GM12873 (cell line): ENCODE measurements around the gene PPP1R37.

ENCODE experiments used
- TF ChIP-seq, protein P1 (sequence below): IDR thresholded peaks from 2 replicates; pipeline ENCODE4 v1.5.1; 2012; ENCODE audit warnings: low read depth, mild to moderate bottlenecking, moderate library complexity, low read length, control low read depth; ENCODE audit not compliant: insufficient read depth; ENCODE audit errors: missing control alignments

The PPP1R37 gene

GRCh38 chr19:45091031-45091923, 1.7 kb upstream of the PPP1R37 start:
- TF ChIP-seq, protein P1, sequence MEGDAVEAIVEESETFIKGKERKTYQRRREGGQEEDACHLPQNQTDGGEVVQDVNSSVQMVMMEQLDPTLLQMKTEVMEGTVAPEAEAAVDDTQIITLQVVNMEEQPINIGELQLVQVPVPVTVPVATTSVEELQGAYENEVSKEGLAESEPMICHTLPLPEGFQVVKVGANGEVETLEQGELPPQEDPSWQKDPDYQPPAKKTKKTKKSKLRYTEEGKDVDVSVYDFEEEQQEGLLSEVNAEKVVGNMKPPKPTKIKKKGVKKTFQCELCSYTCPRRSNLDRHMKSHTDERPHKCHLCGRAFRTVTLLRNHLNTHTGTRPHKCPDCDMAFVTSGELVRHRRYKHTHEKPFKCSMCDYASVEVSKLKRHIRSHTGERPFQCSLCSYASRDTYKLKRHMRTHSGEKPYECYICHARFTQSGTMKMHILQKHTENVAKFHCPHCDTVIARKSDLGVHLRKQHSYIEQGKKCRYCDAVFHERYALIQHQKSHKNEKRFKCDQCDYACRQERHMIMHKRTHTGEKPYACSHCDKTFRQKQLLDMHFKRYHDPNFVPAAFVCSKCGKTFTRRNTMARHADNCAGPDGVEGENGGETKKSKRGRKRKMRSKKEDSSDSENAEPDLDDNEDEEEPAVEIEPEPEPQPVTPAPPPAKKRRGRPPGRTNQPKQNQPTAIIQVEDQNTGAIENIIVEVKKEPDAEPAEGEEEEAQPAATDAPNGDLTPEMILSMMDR: no peak

DNA sequence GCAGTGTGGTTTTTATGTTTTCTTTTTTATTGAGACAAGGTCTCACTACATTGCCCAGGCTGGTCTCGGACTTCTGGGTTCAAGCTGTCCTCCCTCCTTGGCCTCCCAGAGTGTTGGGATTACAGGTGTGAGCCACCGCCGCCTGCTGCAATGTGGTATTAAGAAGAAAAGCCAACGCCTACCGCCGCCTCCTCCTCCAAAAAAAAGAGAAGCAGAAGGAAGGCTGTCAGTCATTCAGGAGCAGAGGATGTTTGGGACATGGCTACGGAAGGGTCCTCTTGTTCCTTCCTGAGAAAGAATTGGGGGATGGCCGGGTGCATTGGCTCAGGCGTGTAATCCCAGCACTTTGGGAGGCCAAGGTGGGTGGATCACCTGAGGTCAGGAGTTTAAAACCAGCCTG, 1.2 kb downstream of the PPP1R37 start:
- TF ChIP-seq, protein P1: no peak

DNA sequence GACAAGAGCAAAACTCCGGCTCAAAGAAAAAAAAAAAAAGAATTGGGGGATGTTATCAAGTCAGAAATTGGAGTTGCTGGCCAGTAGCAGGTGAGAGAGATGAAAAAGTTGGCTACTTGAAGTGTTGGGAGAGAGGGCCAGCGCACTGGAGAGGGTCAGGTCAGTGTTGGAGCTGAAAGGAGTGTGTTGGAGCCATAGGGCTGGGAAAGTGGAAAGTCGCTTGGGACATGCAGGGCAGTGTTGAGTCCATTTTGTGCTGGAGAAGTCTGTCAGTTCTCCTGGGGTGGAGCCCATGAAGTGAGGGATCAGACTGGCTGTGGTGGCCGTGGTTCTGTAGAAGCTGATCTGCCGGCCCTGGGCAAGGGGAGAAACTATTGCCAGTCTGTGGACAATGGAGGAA, 1.7 kb downstream of the PPP1R37 start:
- TF ChIP-seq, protein P1: no peak

DNA sequence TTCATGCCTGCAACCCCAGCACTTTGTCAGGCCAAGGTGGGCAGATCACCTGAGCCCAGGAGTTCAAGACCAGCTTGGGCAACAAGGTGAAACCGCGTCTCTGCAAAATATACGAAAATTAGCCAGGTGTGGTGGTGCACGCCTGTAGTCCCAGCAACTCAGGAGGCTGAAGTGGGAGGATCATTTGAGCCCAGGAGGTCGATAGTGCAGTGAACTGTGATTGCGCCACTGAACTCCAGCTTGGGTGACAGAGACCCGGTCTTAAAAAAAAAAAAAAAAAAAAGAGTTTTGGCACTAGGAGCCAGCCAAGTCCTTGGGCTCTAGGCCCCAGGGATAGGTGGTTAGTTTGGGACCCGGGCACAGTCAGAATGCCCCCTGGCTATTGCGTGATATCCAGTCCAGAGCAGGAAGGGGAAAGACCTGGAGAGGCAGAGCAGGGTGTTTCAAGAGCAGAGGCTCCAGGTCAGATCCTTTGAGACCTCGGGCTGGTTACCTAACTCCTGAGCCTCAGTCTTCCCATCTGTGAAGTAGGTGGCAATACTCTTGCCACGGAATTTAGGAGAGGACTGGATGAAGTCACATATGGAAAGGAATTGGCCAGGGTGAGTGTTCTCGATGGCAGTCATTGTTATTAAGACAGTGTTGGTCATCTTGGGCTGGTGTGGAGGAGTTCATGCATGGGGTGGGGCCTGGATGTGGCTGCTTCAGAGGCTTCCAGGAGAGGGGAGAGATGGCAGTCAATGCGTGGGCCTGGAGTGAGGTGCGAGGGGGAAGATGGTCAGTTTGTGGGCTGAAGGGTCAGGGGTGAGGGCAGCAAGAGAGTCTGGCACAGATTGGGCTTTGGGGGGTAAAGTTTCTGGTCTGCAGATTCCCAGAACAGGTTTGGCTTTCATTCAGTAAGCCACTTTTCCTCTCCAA, 2.8 kb downstream of the PPP1R37 start:
- TF ChIP-seq, protein P1: no peak

DNA sequence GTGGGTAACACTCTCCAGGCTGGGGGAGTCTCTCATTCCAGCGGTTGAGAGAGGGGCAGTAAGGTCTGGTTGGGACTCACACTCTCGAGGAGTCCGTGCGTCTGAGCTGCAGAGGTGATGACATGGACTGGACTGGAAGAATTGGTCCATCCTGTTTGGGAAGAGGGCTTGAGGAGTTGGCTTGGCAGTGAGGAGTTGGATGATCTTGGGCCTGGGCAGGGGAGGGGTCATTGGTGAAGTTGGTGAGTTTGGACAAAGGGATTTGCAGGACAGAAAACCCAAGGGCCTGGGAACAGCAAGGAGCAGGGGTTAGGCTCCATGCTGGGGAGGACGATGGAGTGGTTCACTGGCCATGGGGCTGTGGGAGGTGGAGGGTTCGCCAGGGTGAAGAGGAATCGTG, 3.7 kb downstream of the PPP1R37 start:
- TF ChIP-seq, protein P1: no peak

DNA sequence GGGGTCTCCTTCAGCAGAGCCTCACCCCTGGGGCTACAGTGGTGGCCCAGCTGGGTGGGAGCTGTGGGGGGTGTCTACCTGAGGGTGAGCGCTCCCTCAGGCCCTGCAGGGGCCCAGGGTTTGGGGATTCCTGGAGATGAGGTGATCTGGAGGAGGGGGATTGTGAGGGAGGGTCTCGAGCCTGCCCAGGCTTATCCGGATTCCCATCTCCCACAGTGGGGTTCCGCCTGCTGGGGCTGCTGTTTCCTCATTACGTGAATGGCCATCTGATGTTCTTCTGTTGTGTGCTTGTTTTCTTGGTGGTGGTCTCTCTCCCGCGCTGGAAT, 4.4 kb downstream of the PPP1R37 start:
- TF ChIP-seq, protein P1: no peak
